Astrocyte (in vitro differentiated cells and primary cell): Measurements from ENCODE around the gene PTGS2. TPM values are rescaled to one million over a fixed set of nuclear protein-coding genes. Genes with fewer than 3 reads are reported as not detected.

ENCODE experiments used
- DNase-seq: peaks from one replicate; pipeline ENCODE4 v3.0.0-alpha.2; 2010; ENCODE audit warnings: low read depth
- FAIRE-seq: peaks from 2 replicates; lab custom pipeline; 2011; peaks lifted over from hg19 to GRCh38; lab: Jason Lieb, UNC
- H2AFZ ChIP-seq: 2 replicates; pipeline ENCODE4 v1.6.0; 2012; ENCODE audit warnings: low read depth, low read length, inconsistent platforms
- H3K27ac ChIP-seq: 2 replicates; pipeline ENCODE4 v1.5.1; 2011; ENCODE audit warnings: low read depth, low read length, inconsistent platforms
- H3K27me3 ChIP-seq: 2 replicates; pipeline ENCODE4 v1.6.0; 2011; ENCODE audit warnings: low read length, inconsistent platforms; ENCODE audit not compliant: insufficient read depth
- H3K36me3 ChIP-seq: 2 replicates; pipeline ENCODE4 v1.5.1; 2011; ENCODE audit warnings: low read length, inconsistent platforms; ENCODE audit not compliant: insufficient read depth
- H3K4me1 ChIP-seq: 2 replicates; pipeline ENCODE4 v1.5.1; 2011; ENCODE audit warnings: low read length, inconsistent platforms; ENCODE audit not compliant: insufficient read depth
- H3K4me2 ChIP-seq: 2 replicates; pipeline ENCODE4 v1.6.0; 2012; ENCODE audit warnings: low read length, inconsistent platforms
- H3K4me3 ChIP-seq: 2 replicates; pipeline ENCODE4 v1.5.1; 2011; ENCODE audit warnings: low read depth, mild to moderate bottlenecking, low read length, inconsistent platforms; ENCODE audit not compliant: insufficient read depth
- H3K79me2 ChIP-seq: 2 replicates; pipeline ENCODE4 v1.6.0; 2012; ENCODE audit warnings: mild to moderate bottlenecking, low read length, inconsistent platforms; ENCODE audit not compliant: insufficient read depth
- H3K9ac ChIP-seq: 2 replicates; pipeline ENCODE4 v1.6.0; 2012; ENCODE audit warnings: mild to moderate bottlenecking, low read length, inconsistent platforms
- H3K9me3 ChIP-seq: 2 replicates; pipeline ENCODE4 v1.5.1; 2012; ENCODE audit warnings: low read depth, mild to moderate bottlenecking, low read length, inconsistent platforms; ENCODE audit not compliant: insufficient read depth
- H4K20me1 ChIP-seq: 2 replicates; pipeline ENCODE4 v1.6.0; 2012; ENCODE audit warnings: low read length, inconsistent platforms; ENCODE audit not compliant: insufficient read depth
- H3K27ac Mint-ChIP-seq: one replicate; pipeline ENCODE4 v1.8.0; 2021; ENCODE audit warnings: mild to moderate bottlenecking, mixed read lengths; ENCODE audit not compliant: unreplicated experiment
- H3K27me3 Mint-ChIP-seq: one replicate; pipeline ENCODE4 v1.8.0; 2021; ENCODE audit warnings: low read depth, mixed read lengths; ENCODE audit not compliant: unreplicated experiment
- H3K36me3 Mint-ChIP-seq: one replicate; pipeline ENCODE4 v1.8.0; 2021; ENCODE audit warnings: low read depth, mixed read lengths; ENCODE audit not compliant: unreplicated experiment
- H3K4me1 Mint-ChIP-seq: one replicate; pipeline ENCODE4 v1.8.0; 2021; ENCODE audit warnings: low read depth, mixed read lengths; ENCODE audit not compliant: unreplicated experiment
- H3K4me3 Mint-ChIP-seq: one replicate; pipeline ENCODE4 v1.8.0; 2021; ENCODE audit warnings: mild to moderate bottlenecking, moderate library complexity, mixed read lengths; ENCODE audit not compliant: unreplicated experiment
- H3K9me3 Mint-ChIP-seq: one replicate; pipeline ENCODE4 v1.8.0; 2021; ENCODE audit warnings: mild to moderate bottlenecking, mixed read lengths; ENCODE audit not compliant: unreplicated experiment
- CTCF ChIP-seq: IDR thresholded peaks from 2 replicates; pipeline ENCODE4 v1.5.1; 2011; ENCODE audit warnings: low read depth, mild to moderate bottlenecking, inconsistent platforms, low read length, moderate library complexity; ENCODE audit not compliant: insufficient read depth
- EZH2 ChIP-seq: IDR thresholded peaks from 2 replicates; pipeline ENCODE4 v1.6.1; 2012; ENCODE audit warnings: mild to moderate bottlenecking, low read length, inconsistent platforms; ENCODE audit not compliant: insufficient read depth
- total RNA-seq: library from RNA; stranded (reverse); gene quantifications from 2 replicates; pipeline ENCODE4 v1.2.1, GENCODE V29; 2021

PTGS2 gene
- total RNA-seq, 1 donor from 2014 or later = 4.7 TPM

GRCh38 chr1:186717286-186717685 is 37.1 kb upstream of the PTGS2 start:
- no peak for DNase-seq
- Histone ChIP-seq H3K27me3 (no peaks in the 10 kb centered on the region), H3K9ac (no peak overlapping the region), H3K4me1 (no peaks in the 10 kb centered on the region), H3K9me3 (no peaks in the 10 kb centered on the region), H3K4me2 (no peak overlapping the region), H3K79me2 (no peaks in the 10 kb centered on the region), H3K36me3 (no peaks in the 10 kb centered on the region), H2AFZ (no peak overlapping the region), H4K20me1 (no peaks in the 10 kb centered on the region), H3K27ac (no peak overlapping the region), H3K4me3 (no peak overlapping the region)
- no peaks in the 10 kb centered on the region for H3K9me3 Mint-ChIP-seq
- H3K4me1 Mint-ChIP-seq = no peaks in the 10 kb centered on the region
- H3K27me3 Mint-ChIP-seq = no peaks in the 10 kb centered on the region
- TF ChIP-seq CTCF (no peak), EZH2 (no peak)
- no peaks in the 10 kb centered on the region for H3K36me3 Mint-ChIP-seq
- no peak overlapping the region for H3K27ac Mint-ChIP-seq
- no peak for FAIRE-seq
- no peak overlapping the region for H3K4me3 Mint-ChIP-seq

GRCh38 chr1:186715887-186716809 is 35.9 kb upstream of the PTGS2 start:
- Mint-ChIP-seq H3K9me3 (no peaks in the 10 kb centered on the region), H3K4me1 (no peaks in the 10 kb centered on the region)
- no peak for DNase-seq

More at GRCh38 chr1:186715887-186716809, 35.9 kb upstream of the PTGS2 start:
- Histone ChIP-seq H3K4me2 (no peak overlapping the region), H3K27me3 (no peaks in the 10 kb centered on the region), H2AFZ (no peak overlapping the region), H3K4me3 (no peak overlapping the region), H3K4me1 (no peaks in the 10 kb centered on the region), H3K79me2 (no peaks in the 10 kb centered on the region), H4K20me1 (no peaks in the 10 kb centered on the region), H3K9ac (no peak overlapping the region), H3K9me3 (no peaks in the 10 kb centered on the region), H3K27ac (no peak overlapping the region), H3K36me3 (no peaks in the 10 kb centered on the region)
- no peaks in the 10 kb centered on the region for H3K27me3 Mint-ChIP-seq
- no peak overlapping the region for H3K4me3 Mint-ChIP-seq
- no peak overlapping the region for H3K27ac Mint-ChIP-seq
- FAIRE-seq = no peak
- no peaks in the 10 kb centered on the region for H3K36me3 Mint-ChIP-seq
- no peak for TF ChIP-seq CTCF
- TF ChIP-seq EZH2 = no peak
